Hematopoietic multipotent progenitor cell (in vitro differentiated cells): ENCODE results near the gene DUSP10. TPM values are rescaled to one million over a fixed set of nuclear protein-coding genes. Genes with fewer than 3 reads are reported as not detected.

Source experiments
- DNase-seq, 3 donors: peaks; one replicate each; pipeline ENCODE4 v3.0.0-alpha.2; 2011 to 2015; ENCODE audit warnings: low read depth in 2 of 3, low spot score in 2 of 3
- total RNA-seq: library from RNA; depleted of rRNA; stranded (reverse); fragments of >200 nt; gene quantifications from one replicate; pipeline ENCODE4 v1.2.3, GENCODE V29; 2012

Gene DUSP10
- total RNA-seq = 142 TPM

DNA sequence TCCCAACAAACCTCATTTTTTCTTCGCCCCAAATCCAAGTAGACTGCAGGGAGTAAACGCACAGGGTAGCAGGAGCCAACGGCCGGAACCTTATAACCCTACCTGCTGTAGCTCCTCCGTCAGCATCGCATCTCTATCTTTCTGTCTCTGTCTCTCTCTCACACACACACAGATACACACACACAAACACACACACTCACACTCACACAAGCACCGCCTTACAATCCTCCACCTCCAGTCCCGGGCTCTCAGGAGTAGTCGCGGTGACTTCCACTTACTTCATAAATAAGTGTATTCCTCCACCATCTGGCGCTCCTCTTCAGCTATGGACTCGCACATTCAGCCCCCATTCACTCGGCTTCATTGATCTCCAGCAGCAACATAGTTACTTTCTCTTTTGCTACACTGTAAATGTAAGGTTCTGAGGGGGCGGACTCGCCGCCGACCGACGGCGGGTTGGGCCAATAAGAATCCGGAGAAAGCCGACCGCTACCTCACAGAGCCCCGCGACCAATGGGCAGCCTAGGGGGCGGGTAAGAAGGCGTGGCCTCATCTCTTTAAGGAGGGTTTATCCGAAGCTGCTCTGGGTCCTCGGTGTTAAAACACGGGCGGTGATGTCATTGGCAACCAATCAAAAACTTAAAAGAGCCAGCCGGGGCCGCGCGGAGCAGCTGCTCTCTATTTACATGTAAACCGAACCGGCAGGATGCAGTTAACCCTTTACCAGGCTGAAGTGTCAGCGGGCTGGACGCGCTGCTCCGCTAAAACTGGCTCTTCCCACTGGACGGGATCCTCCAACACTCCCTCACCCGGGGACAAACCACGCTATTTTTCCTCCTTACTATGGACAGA is at the start of gene DUSP10:
DUSP10 (minus strand) TSS at position 387 of the 852 bp plus-strand sequence. CDS start 2,345 bp downstream, outside the sequence.
- peak; percentile 94 to 100 (median 100) for DNase-seq

- DNase-seq = no peak
Observed at GRCh38 chr1:221788466-221788865, 46.6 kb upstream of the DUSP10 start.

- DNase-seq = no peak
Observed at GRCh38 chr1:221786647-221787046, 44.8 kb upstream of the DUSP10 start.

GRCh38 chr1:221783936-221784335 is 42.0 kb upstream of the DUSP10 start:
- peak in 1 of 3 donors; percentile 58 for DNase-seq

DNA sequence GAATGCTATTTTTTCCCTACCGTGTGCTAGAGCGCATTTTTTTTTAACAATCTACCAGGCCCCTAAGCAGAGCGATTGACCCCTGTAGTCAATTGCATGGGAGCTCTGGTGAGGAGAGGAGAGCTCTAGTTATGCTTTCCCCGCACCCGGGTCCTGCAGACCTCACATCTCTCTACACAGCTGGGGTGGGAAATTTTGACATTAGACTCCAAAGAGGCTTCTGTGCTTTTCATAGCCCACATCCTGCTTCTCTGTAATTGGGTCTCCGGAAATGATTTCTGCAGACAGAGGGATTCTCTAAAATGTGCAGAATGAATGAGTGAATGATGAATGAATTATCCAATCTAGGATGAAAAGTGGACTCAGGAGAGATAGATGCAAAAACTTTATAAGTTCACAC is 41.5 kb upstream of the DUSP10 start:
- peak in 1 of 3 donors; percentile 27 for DNase-seq

GRCh38 chr1:221782970-221783369 is 41.1 kb upstream of the DUSP10 start:
- DNase-seq = no peak

DNA sequence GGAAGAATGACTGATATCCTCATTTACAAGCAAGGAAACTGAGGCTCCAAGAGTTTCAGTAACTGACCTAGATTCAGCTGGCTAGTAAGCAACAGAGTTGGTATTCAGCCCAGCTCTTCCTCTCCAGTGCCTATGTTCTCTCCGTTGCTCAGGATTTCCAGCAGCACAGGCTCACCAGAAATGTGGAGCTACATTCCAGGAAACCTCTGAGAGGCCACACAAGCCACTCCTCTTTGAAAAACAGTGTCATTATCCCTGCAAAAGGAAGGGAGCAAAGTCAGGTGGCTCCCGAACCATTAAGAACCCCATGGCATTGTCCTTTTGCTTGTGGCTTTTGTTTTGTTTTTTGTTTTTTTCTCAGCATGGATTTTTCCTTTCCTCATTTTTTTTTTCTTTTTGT is 40.6 kb upstream of the DUSP10 start:
- DNase-seq = no peak

DNA sequence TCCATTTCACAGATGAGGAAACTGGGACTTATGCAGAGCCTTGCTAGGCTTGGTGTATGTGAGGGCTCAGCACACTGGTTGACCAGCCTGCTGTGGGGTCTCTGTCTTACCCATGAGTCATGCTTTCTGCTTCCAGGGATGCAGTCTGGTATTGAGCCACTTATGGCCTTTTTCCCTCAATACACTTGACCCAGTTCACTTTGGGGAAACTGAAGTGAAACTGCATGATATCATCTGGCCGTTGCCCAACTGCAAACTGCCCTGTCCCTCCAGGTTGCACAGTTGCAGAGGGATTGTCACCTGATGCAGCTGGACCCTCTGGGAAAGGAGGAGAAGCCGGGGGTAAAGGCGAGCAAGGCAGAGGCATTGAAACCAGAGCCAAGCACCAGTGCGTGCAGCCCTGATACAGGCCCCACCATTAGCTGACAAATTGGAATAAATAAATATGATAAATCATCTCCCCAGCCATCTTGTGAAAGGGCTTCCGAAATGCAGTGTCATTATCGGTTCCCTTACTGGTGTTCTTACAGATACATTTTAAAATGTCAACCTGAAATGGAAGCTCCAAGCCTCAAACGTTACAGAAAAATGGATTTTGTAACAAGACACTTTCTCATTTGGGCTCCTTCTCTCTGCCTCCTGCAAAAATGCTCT is 39.3 kb upstream of the DUSP10 start:
- no peak for DNase-seq

GRCh38 chr1:221780175-221780574 is 38.3 kb upstream of the DUSP10 start:
- no peak for DNase-seq

DNA sequence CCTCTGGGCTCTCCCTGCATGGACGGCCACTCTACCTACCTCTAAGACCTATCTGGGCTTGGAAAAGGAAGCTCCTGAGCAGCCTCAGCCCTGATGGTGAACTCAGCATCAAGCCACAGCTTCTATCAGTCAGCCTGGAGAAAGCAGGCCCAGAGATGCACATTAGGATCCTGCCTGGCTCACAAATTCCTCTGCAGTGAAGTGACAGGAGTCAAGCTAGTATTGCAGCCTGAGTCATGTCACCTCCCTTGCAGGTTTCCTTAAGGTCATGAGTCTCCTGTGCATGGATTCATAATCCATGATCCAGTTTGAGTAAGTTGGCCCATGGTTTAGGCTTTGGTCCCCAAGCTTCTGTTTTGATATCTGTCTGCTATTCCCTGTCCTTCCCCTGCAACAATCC is 37.9 kb upstream of the DUSP10 start:
- no peak for DNase-seq

GRCh38 chr1:221778535-221779142 is 36.8 kb upstream of the DUSP10 start:
- peak in 1 of 3 donors; percentile 49 for DNase-seq

GRCh38 chr1:221778125-221778524 is 36.2 kb upstream of the DUSP10 start:
- DNase-seq = no peak

- DNase-seq = peak; percentile 21 to 79 (median 61)
Observed at GRCh38 chr1:221777431-221778072, 35.7 kb upstream of the DUSP10 start.

DNA sequence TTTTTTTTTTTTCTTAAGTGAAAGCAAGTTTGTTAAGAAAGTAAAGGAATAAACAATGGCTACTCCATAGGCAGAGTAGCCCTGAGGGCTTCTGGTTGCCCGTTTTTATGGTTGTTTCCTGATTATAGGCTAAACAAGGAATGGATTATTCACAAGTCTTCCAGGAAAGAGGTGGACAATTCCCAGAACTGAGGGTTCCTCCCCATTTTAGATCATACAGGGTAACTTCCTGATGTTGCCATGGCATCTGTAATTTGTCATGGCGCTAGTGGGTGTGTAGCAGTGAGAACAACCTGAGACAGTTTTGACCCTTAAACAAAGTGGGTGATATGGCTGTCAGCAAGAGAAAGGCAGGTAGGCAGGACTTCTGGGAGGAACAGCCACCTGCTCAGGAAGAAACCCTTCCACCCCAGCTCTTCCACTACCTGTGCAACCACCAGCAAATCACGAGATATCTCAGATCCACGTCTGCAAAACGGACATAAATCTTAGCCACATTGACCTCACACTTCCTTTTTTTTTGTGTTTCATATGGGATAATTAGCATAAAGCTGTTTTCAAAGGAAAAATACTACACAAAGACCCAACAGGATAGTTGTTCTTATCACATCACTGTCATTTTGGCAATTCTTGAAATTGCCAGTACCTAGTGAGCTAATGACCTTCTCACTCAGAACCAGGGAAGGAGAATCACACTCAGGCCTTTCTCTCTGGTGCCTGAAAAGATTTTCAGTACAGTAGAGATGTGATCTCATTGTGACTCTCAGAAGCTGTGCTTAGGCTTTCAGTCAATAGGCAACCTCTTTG is 34.8 kb upstream of the DUSP10 start:
- peak in 1 of 3 donors; percentile 39 for DNase-seq

GRCh38 chr1:221775206-221775605 is 33.3 kb upstream of the DUSP10 start:
- no peak for DNase-seq

DNA sequence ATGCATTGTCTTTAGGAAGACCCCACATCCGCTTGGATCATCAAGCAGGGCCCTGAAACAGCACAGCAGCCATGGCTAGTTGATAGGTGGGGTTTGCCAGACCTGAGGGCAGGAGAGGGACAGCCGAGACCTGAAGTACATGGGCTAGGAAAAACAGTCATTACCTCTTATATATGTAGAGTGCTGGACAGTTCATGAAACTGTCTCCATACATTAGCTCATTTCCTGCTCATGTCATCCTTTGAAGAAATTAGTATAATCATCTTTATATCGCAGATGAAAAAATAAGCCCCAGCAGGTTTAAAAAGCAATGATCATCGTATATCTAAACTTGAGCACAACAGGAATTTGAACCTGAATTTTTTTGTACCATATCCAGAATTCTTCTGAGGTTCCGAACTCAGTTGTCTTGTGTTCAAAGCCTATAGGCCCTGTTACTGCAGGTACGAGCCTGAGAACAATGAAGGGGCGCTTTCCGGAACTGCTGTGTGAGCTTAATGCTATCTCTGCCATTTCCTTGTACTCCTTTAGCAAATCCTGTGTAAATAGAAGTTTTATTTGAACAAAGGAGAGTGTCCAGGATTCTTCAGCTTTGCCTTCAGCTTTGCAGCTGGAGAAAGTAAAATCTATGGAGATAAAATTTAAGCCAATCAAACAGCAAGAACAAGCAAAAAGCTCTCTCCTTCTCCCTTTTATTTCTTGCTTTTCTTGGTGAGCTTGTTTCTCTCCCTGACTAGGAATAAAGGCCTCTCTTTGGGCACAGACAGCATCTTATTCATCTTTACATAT is 32.4 kb upstream of the DUSP10 start:
- no peak for DNase-seq

DNA sequence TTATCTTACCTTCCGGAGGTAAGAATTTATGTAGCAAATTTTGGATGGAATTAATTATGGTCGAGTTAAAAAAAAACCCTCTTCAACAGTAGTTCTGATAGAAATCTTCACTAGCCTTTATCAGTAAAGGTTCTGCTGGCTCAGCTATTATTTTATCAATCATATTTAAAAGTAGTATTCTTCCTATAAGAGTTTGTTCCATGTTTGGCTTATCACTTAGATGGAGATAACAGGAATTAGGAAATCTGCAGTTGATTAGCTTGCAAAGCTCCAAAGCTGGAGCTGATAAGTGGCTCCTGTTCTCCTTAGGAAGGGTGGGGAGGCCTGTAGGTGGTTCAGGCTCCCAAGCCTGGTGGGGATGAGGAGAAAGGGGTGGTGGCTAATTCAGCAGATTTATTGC is 31.5 kb upstream of the DUSP10 start:
- no peak for DNase-seq

DNA sequence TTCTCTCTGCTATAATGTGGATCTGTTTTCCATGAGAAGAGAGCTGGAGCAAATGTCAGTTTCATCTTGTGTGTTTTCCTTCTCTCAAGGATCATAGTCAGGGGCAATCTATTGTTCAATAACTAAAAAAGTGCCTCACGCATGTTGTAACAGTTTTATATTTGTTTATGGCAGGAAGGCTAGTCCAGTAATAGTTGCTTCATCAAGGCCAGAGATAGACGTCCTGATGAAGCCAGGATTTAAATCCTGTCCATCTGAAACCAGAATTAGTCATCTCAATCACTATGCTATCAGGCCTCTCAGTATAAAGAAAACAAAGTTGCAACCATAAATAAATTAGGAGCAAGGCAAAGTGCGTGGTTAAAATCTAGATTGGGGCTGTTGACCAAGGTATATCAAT is 30.2 kb upstream of the DUSP10 start:
- DNase-seq = no peak

- peak in 1 of 3 donors; percentile 55 for DNase-seq
Observed at GRCh38 chr1:221768444-221769066, 26.7 kb upstream of the DUSP10 start.
